Endothelial cell of umbilical vein (primary cell): ENCODE data around the gene MIB1. TPM values are rescaled to one million over a fixed set of nuclear protein-coding genes. Genes with fewer than 3 reads are reported as not detected.

Source experiments
- BruUV-seq: library from RNA; stranded (reverse); fragments of 400-500 nt; replicated peaks from 2 replicates; lab custom pipeline; 2021; lab: Mats Ljungman, UMichigan
- CTCF ChIA-PET: fragments of 300-600, 350-600 bp; sonication (Branson Sonifier 250); formaldehyde crosslinking; loops from one replicate; lab custom pipeline; 2021; ENCODE audit warnings: antibody characterized with exemption, inconsistent platforms; lab: Charles Lee
- POLR2A ChIA-PET: fragments of 300-600, 350-600 bp; sonication (Branson Sonifier 250); formaldehyde crosslinking; loops from one replicate; lab custom pipeline; 2021; ENCODE audit warnings: antibody characterized with exemption, inconsistent platforms; lab: Charles Lee
- DNase-seq: peaks from one replicate; pipeline ENCODE4 v3.0.0-alpha.2; 2011; ENCODE audit warnings: low read depth, low spot score
- FAIRE-seq: peaks from 2 replicates; lab custom pipeline; 2011; peaks lifted over from hg19 to GRCh38; lab: Jason Lieb, UNC
- H2AFZ ChIP-seq: 2 replicates; pipeline ENCODE4 v1.6.0; 2012; ENCODE audit warnings: low read depth, low read length, control low read depth, inconsistent platforms
- H3K27ac ChIP-seq: 2 replicates; pipeline ENCODE4 v1.5.1; 2011; ENCODE audit warnings: low read depth, mild to moderate bottlenecking, control low read depth, low read length, moderate library complexity; ENCODE audit not compliant: insufficient read depth
- H3K27me3 ChIP-seq, 2 experiments: 2 replicates each; pipeline versions ENCODE4 v1.6.0 to v1.6.1; 2011; ENCODE audit warnings: low read length in 2 of 2, mixed read lengths in 1 of 2; ENCODE audit not compliant: control insufficient read depth in 2 of 2, insufficient read depth in 2 of 2
- H3K36me3 ChIP-seq, 2 experiments: 2 replicates in 1 of 2; 3 replicates in 1 of 2; pipeline ENCODE4 v1.5.1; 2011; ENCODE audit warnings: low read length in 2 of 2, mild to moderate bottlenecking in 1 of 2, moderate library complexity in 1 of 2; ENCODE audit not compliant: control insufficient read depth in 2 of 2, insufficient read depth in 2 of 2; ENCODE audit errors: extremely low read depth in 1 of 2
- H3K4me1 ChIP-seq: 3 replicates; pipeline ENCODE4 v1.5.1; 2011; ENCODE audit warnings: mild to moderate bottlenecking, low read length; ENCODE audit not compliant: control insufficient read depth, insufficient read depth; ENCODE audit errors: extremely low read depth
- H3K4me2 ChIP-seq: 2 replicates; pipeline ENCODE4 v1.6.1; 2011; ENCODE audit warnings: low read length, control low read depth, mixed read lengths; ENCODE audit not compliant: insufficient read depth
- H3K4me3 ChIP-seq, 3 experiments: fragments of 200-600 bp in 1 of 3; sonication (generic), shearing (Covaris generic) in 1 of 3; replicated peaks in 1 of 3; 2 replicates each; pipeline ENCODE4 v1.5.1; 2011 to 2016; ENCODE audit warnings: control low read depth in 3 of 3, low read length in 3 of 3, mild to moderate bottlenecking in 2 of 3, inconsistent platforms in 1 of 3, low read depth in 1 of 3, moderate library complexity in 1 of 3; ENCODE audit not compliant: insufficient read depth in 1 of 3
- H3K79me2 ChIP-seq: 2 replicates; pipeline ENCODE4 v1.6.0; 2012; ENCODE audit warnings: low read length, inconsistent platforms; ENCODE audit not compliant: control insufficient read depth, insufficient read depth
- H3K9ac ChIP-seq: replicated peaks from 2 replicates; pipeline ENCODE3; 2011; ENCODE audit warnings: low read length, control low read depth; ENCODE audit not compliant: insufficient read depth; ENCODE audit errors: extremely low read depth
- H3K9me1 ChIP-seq: replicated peaks from 3 replicates; pipeline ENCODE4 v1.6.0; 2011; ENCODE audit warnings: mild to moderate bottlenecking, low read length; ENCODE audit not compliant: control insufficient read depth, insufficient read depth; ENCODE audit errors: extremely low read depth
- H3K9me3 ChIP-seq: replicated peaks from 2 replicates; pipeline ENCODE4 v1.5.1; 2012; ENCODE audit warnings: low read length, inconsistent platforms; ENCODE audit not compliant: control insufficient read depth, insufficient read depth
- H4K20me1 ChIP-seq: replicated peaks from 2 replicates; pipeline ENCODE3; 2011; ENCODE audit warnings: mild to moderate bottlenecking, low read length; ENCODE audit not compliant: control insufficient read depth, insufficient read depth; ENCODE audit errors: extremely low read depth
- EZH2 ChIP-seq: IDR thresholded peaks from 2 replicates; pipeline ENCODE4 v1.6.1; 2012; ENCODE audit warnings: borderline replicate concordance, low read depth, mild to moderate bottlenecking, moderate library complexity, low read length, inconsistent platforms; ENCODE audit not compliant: severe bottlenecking
- FOS ChIP-seq: IDR thresholded peaks from 2 replicates; pipeline ENCODE4 v1.6.1; 2011; ENCODE audit warnings: mild to moderate bottlenecking, low read length, moderate library complexity, borderline replicate concordance; ENCODE audit not compliant: insufficient read depth
- GATA2 ChIP-seq: IDR thresholded peaks from 2 replicates; pipeline ENCODE4 v1.7.0; 2011; ENCODE audit warnings: low read depth, mild to moderate bottlenecking, moderate library complexity, mixed read lengths, low read length; ENCODE audit not compliant: insufficient read length, insufficient read depth
- JUN ChIP-seq: IDR thresholded peaks from 2 replicates; pipeline ENCODE4 v1.6.1; 2011; ENCODE audit warnings: borderline replicate concordance, low read depth; ENCODE audit not compliant: insufficient read length, insufficient read depth
- MAX ChIP-seq: IDR thresholded peaks from 2 replicates; pipeline ENCODE4 v1.6.1; 2011; ENCODE audit not compliant: insufficient read depth, insufficient read length
- MYC ChIP-seq: IDR thresholded peaks from one replicate; pipeline ENCODE4 v1.6.1; 2011; ENCODE audit warnings: mild to moderate bottlenecking, low read depth, low read length
- POLR2A ChIP-seq: IDR thresholded peaks from 2 replicates; pipeline ENCODE4 v1.6.1; 2012; ENCODE audit warnings: low read depth, mild to moderate bottlenecking, control low read depth, low read length
- POLR2AphosphoS5 ChIP-seq: IDR thresholded peaks from 2 replicates; pipeline ENCODE4 v1.6.1; 2012; ENCODE audit warnings: low read depth, mild to moderate bottlenecking, control low read depth, low read length, moderate library complexity; ENCODE audit not compliant: insufficient read depth
- dilution Hi-C: fragments of 300-500 bp; cut with MboI; formaldehyde crosslinking; loops from one replicate; pipeline ENCODE4 v1.15.0; 2019; ENCODE audit warnings: low sequenced_read_pairs; ENCODE audit not compliant: extremely low pct_ligation_motif_present
- intact Hi-C: fragments of 100-400 bp; cut with micrococcal nuclease; formaldehyde crosslinking; loops from one replicate; pipeline ENCODE4 v1.10.0; 2022
- polyA plus RNA-seq, 4 experiments: library from polyadenylated mRNA; depleted of rRNA in 3 of 4; stranded (reverse) in 3 of 4; unstranded in 1 of 4; fragments of >200 nt; gene quantifications; 2 replicates each; pipeline versions ENCODE4 v1.2.1 to v1.2.3, GENCODE V29; 2011 to 2012; ENCODE audit warnings: missing spikeins in 1 of 4
- total RNA-seq: library from RNA; stranded (reverse); gene quantifications from 2 replicates; pipeline ENCODE4 v1.2.3, GENCODE V29; 2021
- TF ChIP-seq, protein P1 (sequence below), 2 donors: IDR thresholded peaks; 1 replicate in 1 of 2; 2 replicates in 1 of 2; pipeline ENCODE4 v1.5.1; 2011; ENCODE audit warnings: low read length in 2 of 2, mild to moderate bottlenecking in 2 of 2, moderate library complexity in 2 of 2, control low read depth in 1 of 2, inconsistent platforms in 1 of 2, low read depth in 1 of 2; ENCODE audit not compliant: insufficient read depth in 1 of 2; ENCODE audit errors: extremely low read depth in 1 of 2

Gene MIB1
- total and polyA plus RNA-seq, 2 donors (not counting 3 experiments of a cell fraction or from before 2014, with no cell fraction given): 6.3 to 37.5 TPM

- no peak overlapping the region for H2AFZ ChIP-seq
- BruUV-seq: no TSS peak
- no peak overlapping the region for H3K4me3 ChIP-seq
- dilution Hi-C loops: no loop called here
- no peak overlapping the region for H3K4me2 ChIP-seq
- H3K27ac ChIP-seq: no peak overlapping the region
- no peaks in the 10 kb centered on the region for H3K79me2 ChIP-seq
- no peak for FAIRE-seq
- no peaks in the 10 kb centered on the region for H4K20me1 ChIP-seq
- CTCF ChIA-PET: interaction anchor here (1.9 kb wide), 1 partner anchor 19 kb away, joined by 5 read pairs; no protein-coding TSS in a partner anchor
- no peaks in the 10 kb centered on the region for H3K9me1 ChIP-seq
- peaks cover 14% of the 10 kb centered on the region for H3K4me1 ChIP-seq
- intact Hi-C loops: loop anchor here (10.0 kb wide), 1 partner anchor 429 kb away; no protein-coding TSS in a partner anchor
- POLR2A ChIA-PET: no interaction called here
- DNase-seq: no peak
- no peaks in the 10 kb centered on the region for H3K9me3 ChIP-seq
- TF ChIP-seq GATA2: no peak
- no peak for TF ChIP-seq JUN
- no peak for TF ChIP-seq EZH2
- TF ChIP-seq, protein P1, sequence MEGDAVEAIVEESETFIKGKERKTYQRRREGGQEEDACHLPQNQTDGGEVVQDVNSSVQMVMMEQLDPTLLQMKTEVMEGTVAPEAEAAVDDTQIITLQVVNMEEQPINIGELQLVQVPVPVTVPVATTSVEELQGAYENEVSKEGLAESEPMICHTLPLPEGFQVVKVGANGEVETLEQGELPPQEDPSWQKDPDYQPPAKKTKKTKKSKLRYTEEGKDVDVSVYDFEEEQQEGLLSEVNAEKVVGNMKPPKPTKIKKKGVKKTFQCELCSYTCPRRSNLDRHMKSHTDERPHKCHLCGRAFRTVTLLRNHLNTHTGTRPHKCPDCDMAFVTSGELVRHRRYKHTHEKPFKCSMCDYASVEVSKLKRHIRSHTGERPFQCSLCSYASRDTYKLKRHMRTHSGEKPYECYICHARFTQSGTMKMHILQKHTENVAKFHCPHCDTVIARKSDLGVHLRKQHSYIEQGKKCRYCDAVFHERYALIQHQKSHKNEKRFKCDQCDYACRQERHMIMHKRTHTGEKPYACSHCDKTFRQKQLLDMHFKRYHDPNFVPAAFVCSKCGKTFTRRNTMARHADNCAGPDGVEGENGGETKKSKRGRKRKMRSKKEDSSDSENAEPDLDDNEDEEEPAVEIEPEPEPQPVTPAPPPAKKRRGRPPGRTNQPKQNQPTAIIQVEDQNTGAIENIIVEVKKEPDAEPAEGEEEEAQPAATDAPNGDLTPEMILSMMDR (IDR thresholded peaks at IDR 0.05; ENCODE audit: extremely low read depth in 1 of 2, insufficient read depth in 1 of 2, low read depth in 1 of 2, low read length in 2 of 2): no peak
- TF ChIP-seq POLR2A: no peak
- no peak for TF ChIP-seq MAX
- no peak for TF ChIP-seq FOS
- TF ChIP-seq MYC: no peak
- no peak for TF ChIP-seq POLR2AphosphoS5
- no peak overlapping the region for H3K9ac ChIP-seq
- H3K27me3 ChIP-seq: no peaks in the 10 kb centered on the region
- H3K36me3 ChIP-seq: peaks cover 0 to 5% of the 10 kb centered on the region in 2 experiments
Observed at GRCh38 chr18:21823848-21824247, 83.3 kb downstream of the MIB1 start.
